Subcutaneous adipose tissue (tissue), 4 donors: ENCODE results near the gene MYH7B. TPM values are rescaled to one million over a fixed set of nuclear protein-coding genes. Genes with fewer than 3 reads are reported as not detected.

Experiments used
- total RNA-seq, 4 donors: library from RNA; depleted of rRNA; stranded (reverse); fragments of >200 nt; gene quantifications; one replicate each; pipeline ENCODE4 v1.1.0, GENCODE V29; 2016
- TF ChIP-seq, protein P1 (sequence below): fragments of 450-650 bp; IDR thresholded peaks from one replicate; pipeline ENCODE4 v1.5.1; 2016; ENCODE audit warnings: low read depth, mild to moderate bottlenecking, control low read depth, antibody characterized with exemption, moderate library complexity

The MYH7B gene
- total RNA-seq, 4 donors from 2014 or later = 0.17 to 2.8 (median 0.38) TPM

DNA sequence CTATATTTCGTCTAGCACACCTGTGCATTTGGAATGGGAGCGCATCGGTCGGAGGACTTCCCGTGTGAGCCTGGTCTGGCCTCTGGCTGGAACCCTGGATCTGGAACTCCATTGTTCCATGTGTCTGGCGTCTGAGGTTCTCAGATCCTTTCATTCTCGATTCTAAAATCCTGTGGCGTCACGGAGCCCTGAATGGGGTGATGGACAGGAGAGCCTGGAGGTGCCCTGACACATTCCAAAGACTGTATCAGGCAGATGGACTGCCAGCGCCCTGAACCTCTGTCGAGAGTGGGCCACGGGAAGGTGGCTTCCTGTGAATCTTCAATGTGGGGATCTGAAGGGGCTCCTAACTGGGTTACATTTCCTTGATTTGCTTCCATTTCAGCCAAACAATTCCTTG lies 20.6 kb downstream of the MYH7B start:
- TF ChIP-seq, protein P1, sequence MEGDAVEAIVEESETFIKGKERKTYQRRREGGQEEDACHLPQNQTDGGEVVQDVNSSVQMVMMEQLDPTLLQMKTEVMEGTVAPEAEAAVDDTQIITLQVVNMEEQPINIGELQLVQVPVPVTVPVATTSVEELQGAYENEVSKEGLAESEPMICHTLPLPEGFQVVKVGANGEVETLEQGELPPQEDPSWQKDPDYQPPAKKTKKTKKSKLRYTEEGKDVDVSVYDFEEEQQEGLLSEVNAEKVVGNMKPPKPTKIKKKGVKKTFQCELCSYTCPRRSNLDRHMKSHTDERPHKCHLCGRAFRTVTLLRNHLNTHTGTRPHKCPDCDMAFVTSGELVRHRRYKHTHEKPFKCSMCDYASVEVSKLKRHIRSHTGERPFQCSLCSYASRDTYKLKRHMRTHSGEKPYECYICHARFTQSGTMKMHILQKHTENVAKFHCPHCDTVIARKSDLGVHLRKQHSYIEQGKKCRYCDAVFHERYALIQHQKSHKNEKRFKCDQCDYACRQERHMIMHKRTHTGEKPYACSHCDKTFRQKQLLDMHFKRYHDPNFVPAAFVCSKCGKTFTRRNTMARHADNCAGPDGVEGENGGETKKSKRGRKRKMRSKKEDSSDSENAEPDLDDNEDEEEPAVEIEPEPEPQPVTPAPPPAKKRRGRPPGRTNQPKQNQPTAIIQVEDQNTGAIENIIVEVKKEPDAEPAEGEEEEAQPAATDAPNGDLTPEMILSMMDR = no peak

DNA sequence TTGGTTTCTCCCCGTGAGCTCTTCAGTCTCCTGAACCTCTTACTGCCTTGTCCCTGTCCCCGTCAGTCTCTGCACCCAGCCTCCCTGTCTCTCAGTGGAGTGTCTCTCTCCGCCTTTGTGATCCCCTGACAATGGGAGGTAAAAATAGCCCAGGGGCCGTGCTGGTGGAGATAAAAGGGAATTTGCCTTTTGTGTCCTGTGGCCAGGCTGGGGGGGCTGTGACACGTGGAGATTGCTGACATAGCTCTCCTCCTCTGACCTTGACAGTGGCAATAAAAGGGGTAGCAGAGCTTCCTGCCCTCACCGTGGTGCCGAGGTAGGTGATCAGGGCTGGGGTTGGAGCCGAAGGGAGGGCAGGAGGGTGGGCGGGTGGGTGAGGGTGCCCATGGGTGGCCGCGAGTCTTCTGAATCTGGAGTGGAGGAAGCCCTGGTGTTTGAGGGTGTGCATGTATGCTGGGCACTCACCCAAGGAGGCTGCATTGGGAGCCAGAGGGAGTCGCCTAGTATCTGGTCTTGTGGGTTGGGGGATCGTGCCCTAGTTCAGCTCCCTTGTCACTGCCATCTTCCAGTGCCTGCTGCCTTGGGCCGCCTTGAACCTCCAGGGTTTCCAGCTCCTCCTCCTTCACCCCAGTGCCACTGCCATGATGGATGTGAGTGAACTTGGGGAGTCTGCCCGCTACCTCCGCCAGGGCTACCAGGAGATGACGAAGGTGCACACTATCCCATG lies 21.9 kb downstream of the MYH7B start:
- TF ChIP-seq, protein P1 = no peak

DNA sequence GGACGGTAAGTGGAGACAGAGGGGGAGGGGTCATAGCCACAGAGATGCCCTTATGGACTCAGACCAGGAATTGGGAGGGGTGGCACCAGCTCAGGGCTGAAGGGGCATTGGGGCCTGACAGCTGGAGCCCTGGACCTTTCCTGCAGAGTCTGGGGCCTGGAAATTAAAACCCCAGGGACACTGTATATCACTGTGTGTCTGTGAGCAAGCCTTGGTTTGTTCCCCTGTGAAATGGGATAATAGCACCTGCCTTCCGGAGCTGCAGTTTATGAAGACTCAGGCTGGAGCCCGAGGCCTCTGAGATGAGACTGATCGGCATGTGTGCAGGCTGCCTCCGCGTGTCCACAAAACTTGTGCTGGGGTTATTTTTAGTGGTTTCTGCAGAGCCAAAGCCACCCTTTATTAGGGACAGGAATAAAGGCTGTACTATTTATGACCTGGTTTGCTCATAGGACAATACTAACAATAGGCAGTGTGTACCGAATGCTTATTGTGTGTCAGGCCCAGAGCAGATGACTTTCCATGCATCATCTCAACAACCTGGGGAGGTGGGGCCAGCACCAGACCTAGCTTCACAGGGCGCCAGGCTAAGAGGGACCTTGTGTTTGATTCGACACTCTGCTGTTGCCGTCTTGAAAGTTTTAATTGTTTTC lies 22.6 kb downstream of the MYH7B start:
- TF ChIP-seq, protein P1 = no peak

DNA sequence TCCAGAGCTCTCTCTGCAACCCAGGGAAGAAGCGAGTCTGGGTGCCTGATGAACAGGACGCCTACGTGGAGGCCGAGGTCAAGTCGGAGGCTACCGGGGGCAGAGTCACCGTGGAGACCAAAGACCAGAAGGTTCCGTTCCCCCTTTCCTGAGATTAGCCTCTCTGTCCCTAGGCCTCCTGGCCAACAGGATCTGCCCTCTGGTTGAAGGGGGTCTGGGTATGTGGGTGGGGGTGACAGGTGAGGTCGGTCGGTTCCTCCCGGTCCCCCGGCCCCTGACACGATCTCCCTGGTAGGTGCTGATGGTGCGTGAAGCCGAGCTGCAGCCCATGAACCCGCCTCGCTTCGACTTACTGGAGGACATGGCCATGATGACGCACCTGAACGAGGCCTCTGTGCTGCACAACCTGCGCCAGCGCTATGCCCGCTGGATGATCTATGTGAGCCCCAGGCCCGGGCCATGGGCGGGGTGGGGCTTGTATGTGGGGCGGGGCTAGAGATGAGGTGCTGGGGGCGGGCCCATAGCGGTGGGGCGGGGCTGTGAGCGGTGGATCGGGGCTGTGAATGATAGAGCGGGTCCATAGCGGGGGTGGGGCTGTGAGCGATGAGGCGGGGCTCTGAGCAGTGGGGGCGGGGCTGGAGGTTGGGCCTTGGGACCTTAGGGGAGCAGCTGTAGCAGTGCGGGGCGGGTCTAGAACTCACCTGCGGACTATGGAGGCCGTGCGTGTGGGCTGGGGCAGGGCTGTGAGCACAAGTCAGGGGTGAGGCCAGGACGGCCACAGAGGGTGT lies 23.9 kb downstream of the MYH7B start:
- TF ChIP-seq, protein P1 = no peak

DNA sequence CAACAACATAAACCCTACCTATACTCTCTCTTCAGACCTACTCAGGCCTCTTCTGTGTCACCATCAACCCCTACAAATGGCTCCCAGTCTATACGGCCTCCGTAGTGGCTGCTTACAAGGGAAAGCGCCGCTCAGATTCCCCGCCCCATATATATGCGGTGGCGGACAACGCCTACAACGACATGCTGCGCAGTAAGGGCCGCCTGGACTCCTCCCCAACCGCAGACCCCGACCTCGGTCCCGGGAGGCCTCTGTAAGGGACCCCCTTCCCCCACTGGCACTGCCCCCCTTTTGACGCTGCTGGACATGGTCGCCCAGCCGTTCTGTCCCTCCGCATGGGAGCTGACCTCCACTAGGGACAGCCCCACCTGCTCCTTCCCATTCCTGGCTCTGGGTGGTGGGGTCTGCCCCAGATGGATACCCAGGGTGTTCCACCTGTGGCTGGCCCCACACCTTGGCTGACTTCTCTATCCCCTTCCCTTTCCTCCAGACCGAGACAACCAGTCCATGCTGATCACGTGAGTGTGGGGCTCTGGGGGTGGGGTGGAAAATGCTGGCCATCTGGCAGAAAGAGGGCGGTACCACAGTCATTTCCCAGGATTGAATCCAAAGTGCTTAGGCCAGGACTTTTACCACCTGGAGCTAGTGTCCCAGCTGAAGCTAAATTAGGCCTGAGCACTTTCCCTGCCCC lies 25.0 kb downstream of the MYH7B start:
- TF ChIP-seq, protein P1 = no peak

DNA sequence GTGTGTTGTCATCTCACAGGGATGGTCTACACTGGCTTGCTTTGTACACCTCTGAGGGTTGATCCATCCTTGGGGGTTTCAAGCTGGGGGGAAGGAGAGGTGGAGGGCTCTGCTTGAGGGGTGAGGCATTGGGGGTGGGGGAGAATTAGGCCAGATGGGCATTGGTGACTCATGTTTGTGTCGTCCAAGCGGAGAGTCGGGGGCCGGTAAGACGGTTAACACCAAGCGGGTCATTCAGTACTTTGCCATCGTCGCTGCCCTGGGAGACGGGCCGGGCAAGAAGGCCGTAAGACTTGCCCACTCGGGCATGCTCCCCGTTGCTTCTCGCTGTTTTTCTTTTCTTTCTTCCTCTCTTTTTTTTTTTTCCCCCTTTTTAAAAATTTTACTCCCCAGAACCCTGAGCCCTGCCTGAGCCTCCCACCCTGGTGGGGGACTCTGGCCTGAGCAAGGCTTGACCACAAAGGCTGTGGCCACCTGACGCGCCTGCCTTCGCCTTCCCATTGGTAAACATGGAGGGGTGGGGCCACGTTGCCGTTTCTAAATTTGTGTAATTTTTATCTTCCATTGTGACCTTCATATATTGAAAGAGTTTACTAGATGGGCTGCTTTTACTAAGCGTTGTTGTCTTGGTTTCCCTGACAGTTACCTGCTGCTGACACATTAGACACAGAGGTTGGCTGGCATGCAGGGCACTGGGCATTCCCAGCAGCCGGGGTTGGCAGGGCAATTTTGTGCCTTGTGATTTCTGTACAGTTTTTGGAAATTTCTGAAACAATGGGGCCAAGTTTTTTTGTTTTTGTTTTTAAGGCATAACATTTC lies 26.8 kb downstream of the MYH7B start:
- TF ChIP-seq, protein P1 = no peak
